ENCODE measurements around the gene IFNK. TPM values are rescaled to one million over a fixed set of nuclear protein-coding genes. Genes with fewer than 3 reads are reported as not detected.

The IFNK gene
- total and polyA plus RNA-seq, 11 donors = not detected

GRCh38 chr9:27533311-27533710, 9.2 kb downstream of the IFNK start:
- TF ChIP-seq CTCF (IDR thresholded peaks at IDR 0.05) (no peak), POLR2A (IDR thresholded peaks at IDR 0.05) (no peak)
- ATAC-seq = no peak
- H3K27ac ChIP-seq = peak overlapping the region in 1 of 12 donors; percentile 18

GRCh38 chr9:27534131-27534530, 10.0 kb downstream of the IFNK start:
- TF ChIP-seq CTCF (IDR thresholded peaks at IDR 0.05) (no peak), POLR2A (IDR thresholded peaks at IDR 0.05) (no peak)
- H3K36me3 ChIP-seq = peaks cover 0 to 12% (median 2%) of the 10 kb centered on the region in 9 donors
- DNase-seq (no peak), ATAC-seq (no peak)
- intact Hi-C loops (cut with DNase I) = loop anchor here in 1 of 10 donors (5.0 kb wide), 1 partner anchor 122 kb away; no protein-coding TSS in a partner anchor
- no peaks in the 10 kb centered on the region for H3K9me3 ChIP-seq
- H3K4me1 ChIP-seq = peaks cover 0 to 32% (median 5%) of the 10 kb centered on the region in 12 donors
- H3K27ac ChIP-seq = peak overlapping the region in 4 of 12 donors; percentile 16 to 48 (median 31)
- WGBS, 4 donors = 48 to 71% (median 58%) methylated on average over 4 of the region's 4 CpGs
- no peak overlapping the region for H3K4me3 ChIP-seq
- no peaks in the 10 kb centered on the region for H3K27me3 ChIP-seq

More at GRCh38 chr9:27533311-27533710, 9.2 kb downstream of the IFNK start:
- H3K36me3 ChIP-seq = peaks cover 0 to 12% (median 2%) of the 10 kb centered on the region in 9 donors
- no peak overlapping the region for H3K4me3 ChIP-seq
- H3K9me3 ChIP-seq = no peaks in the 10 kb centered on the region
- intact Hi-C loops (cut with DNase I) = loop anchor here in 1 of 10 donors (5.0 kb wide), 1 partner anchor 121 kb away; no protein-coding TSS in a partner anchor
- peaks cover 0 to 30% (median 5%) of the 10 kb centered on the region in 12 donors for H3K4me1 ChIP-seq
- no peak for DNase-seq
- WGBS, 4 donors = 91 to 97% (median 93%) methylated on average over 1 of the region's 1 CpG
- H3K27me3 ChIP-seq = no peaks in the 10 kb centered on the region

DNA sequence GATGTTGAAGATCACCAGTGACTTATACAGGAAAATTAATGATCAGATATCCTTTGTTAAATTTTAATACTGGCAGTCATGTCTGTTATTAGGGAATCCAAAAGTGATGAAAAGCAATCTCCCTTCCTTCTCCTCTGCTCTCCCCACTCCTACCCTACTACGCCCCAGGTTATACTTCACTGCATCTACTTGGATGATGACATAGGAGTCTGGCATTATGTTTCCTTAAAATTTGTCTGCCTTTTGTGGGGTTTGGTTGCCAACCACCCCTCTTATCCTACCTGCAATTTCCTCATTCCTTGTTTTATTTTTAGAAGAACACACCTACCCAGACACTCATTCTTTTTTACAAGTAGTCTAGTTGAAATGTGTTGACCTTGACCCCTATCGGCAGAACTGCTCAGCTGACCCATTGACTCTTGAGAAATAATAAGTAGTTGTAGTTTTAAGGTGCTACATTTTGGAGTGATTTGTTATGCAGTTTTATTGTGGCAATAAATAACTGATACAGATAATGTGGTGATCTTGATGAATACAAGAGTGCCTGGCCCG, 10.6 kb downstream of the IFNK start:
- H3K36me3 ChIP-seq = peaks cover 0 to 12% (median 2%) of the 10 kb centered on the region in 9 donors
- intact Hi-C loops (cut with DNase I) = loop anchor here in 1 of 10 donors (5.0 kb wide), 1 partner anchor 122 kb away; no protein-coding TSS in a partner anchor
- H3K27ac ChIP-seq = peak overlapping the region in 3 of 12 donors; percentile 16 to 48 (median 44)
- no peaks in the 10 kb centered on the region for H3K27me3 ChIP-seq
- H3K4me3 ChIP-seq = no peak overlapping the region
- ATAC-seq (no peak), DNase-seq (no peak)
- H3K9me3 ChIP-seq = no peaks in the 10 kb centered on the region
- 79 to 92% (median 84%) methylated on average over 3 of the region's 3 CpGs for WGBS, 4 donors
- no peak for TF ChIP-seq POLR2A (IDR thresholded peaks at IDR 0.05)
- no peak for TF ChIP-seq CTCF (IDR thresholded peaks at IDR 0.05)
- H3K4me1 ChIP-seq = peaks cover 0 to 37% (median 8%) of the 10 kb centered on the region in 12 donors

DNA sequence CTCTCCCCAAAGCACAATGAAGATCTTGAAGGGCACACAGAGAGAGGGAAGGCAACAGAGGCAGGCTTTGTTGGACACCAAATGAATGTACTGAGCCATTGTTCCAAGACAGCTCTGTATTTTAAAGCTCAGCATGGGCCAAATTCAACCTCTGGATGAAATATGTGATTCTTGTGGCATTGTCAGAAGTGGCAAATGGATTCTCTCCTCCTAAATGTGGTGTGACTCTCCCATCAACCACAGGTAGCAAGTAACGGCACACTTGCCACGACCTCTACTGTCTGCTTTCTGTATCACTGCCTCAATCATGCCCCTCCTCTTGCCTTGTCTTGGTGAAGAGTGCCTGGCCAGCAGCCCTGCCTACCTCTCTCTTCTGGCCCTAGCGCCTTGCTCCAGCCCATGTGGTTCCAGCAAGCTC, 11.6 kb downstream of the IFNK start:
- H3K27me3 ChIP-seq = no peaks in the 10 kb centered on the region
- no peak for DNase-seq
- whole genome bisulfite sequencing, 4 donors = 72 to 83% (median 77%) methylated on average over 3 of the region's 3 CpGs
- H3K36me3 ChIP-seq = peaks cover 0 to 12% (median 2%) of the 10 kb centered on the region in 9 donors
- intact Hi-C loops (cut with DNase I) = no loop called here
- TF ChIP-seq POLR2A (IDR thresholded peaks at IDR 0.05) = no peak
- no peak for TF ChIP-seq CTCF (IDR thresholded peaks at IDR 0.05)
- no peak overlapping the region for H3K4me3 ChIP-seq
- no peak for ATAC-seq
- H3K4me1 ChIP-seq = peaks cover 0 to 43% (median 16%) of the 10 kb centered on the region in 12 donors
- H3K9me3 ChIP-seq = no peaks in the 10 kb centered on the region
- H3K27ac ChIP-seq = no peak overlapping the region

Data from heart left ventricle (tissue), 16 donors.